HUES64 (cell line): Measurements from ENCODE around the gene IGLL5. TPM values are rescaled to one million over a fixed set of nuclear protein-coding genes. Genes with fewer than 3 reads are reported as not detected.

Experiments
- H3K27ac ChIP-seq: 2 replicates; pipeline ENCODE4 v1.7.0; 2013; ENCODE audit warnings: low read depth, low read length, inconsistent platforms
- H3K27me3 ChIP-seq: 2 replicates; pipeline ENCODE4 v1.6.1; 2013; ENCODE audit warnings: mild to moderate bottlenecking, low read length; ENCODE audit not compliant: insufficient read depth
- H3K36me3 ChIP-seq: 2 replicates; pipeline ENCODE4 v1.6.1; 2013; ENCODE audit warnings: mild to moderate bottlenecking, low read length; ENCODE audit not compliant: insufficient read depth
- H3K4me1 ChIP-seq: 2 replicates; pipeline ENCODE4 v1.6.1; 2013; ENCODE audit warnings: mild to moderate bottlenecking, low read length, moderate library complexity; ENCODE audit not compliant: insufficient read depth
- H3K4me3 ChIP-seq: 2 replicates; pipeline ENCODE4 v1.5.1; 2013; ENCODE audit warnings: mild to moderate bottlenecking, low read length, moderate library complexity
- H3K9ac ChIP-seq: 2 replicates; pipeline ENCODE4 v1.6.1; 2013; ENCODE audit warnings: mild to moderate bottlenecking, low read depth, low read length
- H3K9me3 ChIP-seq: 2 replicates; pipeline ENCODE4 v1.6.1; 2013; ENCODE audit warnings: low read depth, low read length; ENCODE audit not compliant: insufficient read depth
- WGBS: fragments of 150-250, 120-280 bp; methylation state at CpG from one replicate; pipeline ENCODE4 v1.1.7; 2013; ENCODE audit warnings: missing lambda C conversion rate; 5-methylcytosine and 5-hydroxymethylcytosine counted together
- polyA plus RNA-seq, 2 experiments: library from polyadenylated mRNA; stranded (reverse); fragments of 50-300 nt; gene quantifications; one replicate each; pipeline ENCODE4 v1.2.3, GENCODE V29; 2013

IGLL5 gene
- not detected for polyA plus RNA-seq (2013, experiment 1 of 2)
- not detected for polyA plus RNA-seq (2013, experiment 2 of 2)

DNA sequence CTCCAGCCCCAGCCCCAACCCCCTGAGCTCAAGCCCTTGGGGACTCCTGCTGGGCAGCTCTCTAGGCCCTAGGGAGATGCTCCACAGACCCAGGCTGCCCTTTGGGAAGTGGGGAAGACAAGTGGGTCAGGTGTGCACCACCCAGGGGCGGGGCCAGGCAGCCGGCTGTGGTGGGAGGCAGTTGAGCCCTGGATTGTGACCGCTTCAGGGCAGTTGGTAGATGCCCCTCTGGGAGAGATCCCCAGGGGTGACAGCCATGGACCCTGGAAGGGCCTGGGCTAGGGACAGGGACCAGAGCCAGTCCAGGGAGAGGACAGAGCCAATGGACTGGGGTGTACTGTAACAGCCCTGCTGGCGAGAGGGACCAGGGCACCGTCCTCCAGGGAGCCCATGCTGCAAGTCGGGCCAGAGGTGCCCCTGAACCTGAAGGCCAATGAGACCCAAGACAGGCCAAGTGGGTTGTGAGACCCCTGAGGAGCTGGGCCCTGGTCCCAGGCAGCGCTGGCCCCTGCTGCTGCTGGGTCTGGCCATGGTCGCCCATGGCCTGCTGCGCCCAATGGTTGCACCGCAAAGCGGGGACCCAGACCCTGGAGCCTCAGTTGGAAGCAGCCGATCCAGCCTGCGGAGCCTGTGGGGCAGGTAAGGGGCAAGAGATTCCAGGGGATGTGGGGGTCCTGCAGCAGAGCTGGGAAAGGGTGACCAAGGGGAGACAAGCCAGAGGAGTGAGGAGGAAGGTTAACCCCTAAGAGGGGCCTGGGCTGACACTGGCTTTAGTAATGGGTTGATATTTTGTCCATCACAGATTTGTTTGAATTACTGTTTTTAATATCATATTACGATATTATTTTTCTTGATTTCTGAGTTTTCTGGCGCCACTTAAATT, at the start of gene IGLL5:
IGLL5 (plus strand) TSS at position 196 of the 883 bp plus-strand sequence; CDS start at position 434, 238 bp downstream.
- H3K9ac ChIP-seq: no peak within 1 kb of the TSS
- WGBS: 84% methylated on average over 14 of the region's 15 CpGs
- no peak within 1 kb of the TSS for H3K27ac ChIP-seq
- H3K36me3 ChIP-seq: no peaks in the 10 kb centered on the region
- peaks cover 45% of the 10 kb centered on the region for H3K27me3 ChIP-seq
- H3K4me3 ChIP-seq: no peak within 1 kb of the TSS
- H3K9me3 ChIP-seq: no peaks in the 10 kb centered on the region
- no peaks in the 10 kb centered on the region for H3K4me1 ChIP-seq

DNA sequence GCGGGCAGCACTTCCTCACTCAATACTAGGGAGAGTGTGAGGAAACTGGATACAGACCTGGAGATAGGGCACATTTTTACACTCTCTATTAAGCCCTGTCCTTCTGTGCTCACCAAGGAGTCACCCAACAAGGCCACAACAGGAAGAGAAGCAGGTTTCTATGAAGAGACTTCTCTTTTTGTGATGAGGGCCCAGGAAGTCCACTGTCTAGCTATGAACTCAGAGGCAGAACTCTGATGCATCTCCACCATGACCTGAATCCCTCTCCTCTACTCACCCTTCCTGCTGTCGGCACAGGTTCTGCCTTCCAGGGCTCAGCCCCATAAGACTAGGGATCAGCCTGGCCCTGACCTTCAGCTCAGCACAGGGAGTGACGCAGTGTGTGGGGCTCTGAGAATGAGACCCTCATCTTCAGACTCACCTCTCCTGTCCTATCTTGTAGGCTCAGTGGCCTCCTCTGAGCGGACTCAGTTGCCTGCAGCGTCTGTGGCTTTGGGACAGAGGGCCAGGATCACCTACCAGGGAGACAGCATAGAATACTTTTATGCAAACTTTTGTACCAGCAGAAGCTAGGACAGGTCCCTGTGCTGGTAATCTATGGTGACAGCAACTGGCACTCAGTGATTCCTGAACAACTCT, 49.3 kb upstream of the IGLL5 start:
- H3K36me3 ChIP-seq: no peaks in the 10 kb centered on the region
- 91% methylated on average over 4 of the region's 5 CpGs for WGBS
- no peaks in the 10 kb centered on the region for H3K9me3 ChIP-seq
- no peak overlapping the region for H3K27ac ChIP-seq
- H3K9ac ChIP-seq: no peak overlapping the region
- peaks cover 58% of the 10 kb centered on the region for H3K27me3 ChIP-seq
- no peak overlapping the region for H3K4me3 ChIP-seq
- H3K4me1 ChIP-seq: no peaks in the 10 kb centered on the region

DNA sequence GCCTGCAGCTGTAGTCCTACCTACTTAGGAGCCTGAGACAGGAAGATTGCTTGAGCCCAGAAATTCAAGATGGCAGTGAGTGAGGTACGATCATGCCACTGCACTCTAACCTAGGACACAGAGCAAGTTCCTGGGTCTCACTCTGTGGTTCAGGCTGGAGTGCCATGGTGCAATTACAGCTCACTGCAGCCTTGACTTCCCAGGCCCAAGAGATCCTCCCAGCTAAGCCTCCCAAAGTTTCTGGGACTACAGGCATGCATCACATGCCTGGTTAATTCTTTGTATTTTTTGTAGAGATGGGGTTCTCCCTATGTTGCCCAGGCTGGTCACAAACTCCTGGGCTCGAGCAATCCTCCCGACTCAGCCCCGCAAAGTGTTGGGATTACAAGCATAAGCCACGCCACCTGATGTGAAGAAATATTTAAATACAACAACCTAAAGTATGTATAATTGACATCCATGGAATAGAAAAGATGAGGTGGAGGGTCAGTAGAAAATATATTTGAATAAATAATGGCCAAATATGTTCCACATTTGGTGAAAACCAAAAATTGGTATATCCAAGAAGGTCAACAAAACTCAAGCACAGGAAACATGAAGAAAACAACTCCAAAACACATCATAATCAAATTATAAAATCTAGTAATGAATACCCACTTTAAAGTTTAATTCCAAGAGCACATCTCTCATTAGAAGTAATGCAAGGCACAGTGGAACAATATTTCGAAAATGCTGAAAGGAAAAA, 47.9 kb upstream of the IGLL5 start:
- no peaks in the 10 kb centered on the region for H3K36me3 ChIP-seq
- WGBS: 86% methylated on average over 5 of the region's 6 CpGs

DNA sequence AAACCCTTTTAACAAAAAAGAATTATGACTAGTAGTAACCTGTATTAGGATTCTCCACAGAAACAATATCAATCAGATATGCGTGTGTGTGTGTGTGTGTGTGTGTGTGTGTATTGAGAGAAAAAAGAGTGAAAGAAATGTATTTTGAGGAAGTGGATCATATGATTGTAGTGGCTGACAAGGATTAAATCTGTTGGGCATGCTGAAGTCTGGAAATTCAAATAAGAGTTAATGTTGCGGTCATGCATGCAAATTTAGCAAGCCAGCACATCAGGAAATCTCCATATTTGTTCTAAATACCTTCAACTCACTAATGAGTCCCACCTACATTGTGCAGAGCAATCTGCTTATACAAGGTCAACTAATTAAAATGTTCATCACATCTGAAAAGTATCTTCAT, 46.8 kb upstream of the IGLL5 start:
- H3K27ac ChIP-seq: no peak overlapping the region
- H3K27me3 ChIP-seq: peaks cover 56% of the 10 kb centered on the region
- H3K9ac ChIP-seq: no peak overlapping the region
- WGBS: 72% methylated on average over 2 of the region's 2 CpGs
- H3K36me3 ChIP-seq: no peaks in the 10 kb centered on the region
- no peak overlapping the region for H3K4me3 ChIP-seq
- no peaks in the 10 kb centered on the region for H3K9me3 ChIP-seq
- no peaks in the 10 kb centered on the region for H3K4me1 ChIP-seq

More for the DNA sequence above, 47.9 kb upstream of the IGLL5 start:
- Histone ChIP-seq H3K27ac (no peak overlapping the region), H3K4me1 (no peaks in the 10 kb centered on the region), H3K4me3 (no peak overlapping the region), H3K27me3 (peaks cover 55% of the 10 kb centered on the region), H3K9ac (no peak overlapping the region), H3K9me3 (no peaks in the 10 kb centered on the region)

DNA sequence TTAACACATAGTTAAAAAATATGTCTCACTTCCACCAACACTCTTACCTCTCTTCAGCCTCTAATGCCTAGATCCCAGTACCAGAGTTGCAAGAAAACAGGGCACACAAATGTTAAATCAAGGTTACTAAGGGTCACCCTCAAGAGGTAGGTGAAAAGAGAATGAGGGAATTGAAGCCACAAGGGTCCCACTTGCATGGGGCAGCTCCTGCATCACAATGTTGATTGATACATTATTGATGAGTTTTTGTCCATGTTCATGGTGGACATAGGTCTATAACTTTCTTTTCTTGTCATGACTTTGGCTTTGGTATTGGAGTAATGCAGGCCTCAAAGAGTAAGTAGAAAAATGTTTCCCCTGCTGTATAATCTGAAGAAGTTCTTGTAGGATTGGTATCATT, 46.0 kb upstream of the IGLL5 start:
- no peak overlapping the region for H3K9ac ChIP-seq
- peaks cover 55% of the 10 kb centered on the region for H3K27me3 ChIP-seq
- no peaks in the 10 kb centered on the region for H3K36me3 ChIP-seq
- no peaks in the 10 kb centered on the region for H3K4me1 ChIP-seq
- no peaks in the 10 kb centered on the region for H3K9me3 ChIP-seq
- H3K27ac ChIP-seq: no peak overlapping the region
- no peak overlapping the region for H3K4me3 ChIP-seq

DNA sequence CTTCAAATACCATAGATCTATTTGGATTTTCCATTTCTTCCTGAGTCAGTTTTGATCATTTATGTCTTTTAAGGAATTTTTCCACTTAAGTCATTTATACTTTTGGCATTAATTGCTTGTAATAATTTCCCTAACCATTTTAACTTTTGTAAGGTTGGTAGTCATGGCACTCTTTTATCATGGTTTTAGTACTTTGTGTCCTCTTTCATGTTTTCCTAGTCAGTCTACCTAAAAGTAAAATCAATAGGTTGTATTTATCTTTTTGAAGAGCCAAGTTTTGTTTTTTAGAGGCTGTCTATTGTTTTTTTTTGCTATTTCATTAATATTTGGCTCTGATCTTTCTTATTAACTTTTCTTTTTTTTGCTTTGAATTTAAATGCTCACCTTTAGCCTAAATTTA, 45.5 kb upstream of the IGLL5 start:
- no peak overlapping the region for H3K27ac ChIP-seq
- peaks cover 56% of the 10 kb centered on the region for H3K27me3 ChIP-seq
- H3K4me3 ChIP-seq: no peak overlapping the region
- no peaks in the 10 kb centered on the region for H3K36me3 ChIP-seq
- no peak overlapping the region for H3K9ac ChIP-seq
- H3K4me1 ChIP-seq: no peaks in the 10 kb centered on the region
- no peaks in the 10 kb centered on the region for H3K9me3 ChIP-seq

DNA sequence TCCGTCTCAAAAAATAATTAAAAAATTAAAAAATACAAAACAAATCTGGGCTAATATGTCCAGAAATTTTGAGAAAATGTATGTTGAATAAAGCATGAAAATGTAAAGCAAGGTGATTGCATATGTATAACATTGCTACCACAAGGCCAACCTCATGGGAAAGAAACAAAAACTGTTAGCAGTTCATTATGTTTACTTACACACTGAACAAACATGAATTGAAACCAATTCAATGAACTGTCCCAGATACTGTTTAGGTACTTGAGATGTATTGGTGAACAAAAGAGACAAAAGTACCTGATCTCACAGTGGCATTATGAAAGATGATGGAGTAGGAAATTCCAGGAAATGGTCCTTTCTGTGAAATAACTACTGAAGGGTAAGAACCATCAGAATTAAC, 43.8 kb upstream of the IGLL5 start:
- H3K9me3 ChIP-seq: no peaks in the 10 kb centered on the region
- no peak overlapping the region for H3K27ac ChIP-seq
- H3K4me3 ChIP-seq: no peak overlapping the region
- H3K27me3 ChIP-seq: peaks cover 61% of the 10 kb centered on the region
- WGBS: no CpG with 5 or more reads among the region's 1 CpG
- H3K36me3 ChIP-seq: no peaks in the 10 kb centered on the region
- H3K4me1 ChIP-seq: no peaks in the 10 kb centered on the region
- H3K9ac ChIP-seq: no peak overlapping the region

DNA sequence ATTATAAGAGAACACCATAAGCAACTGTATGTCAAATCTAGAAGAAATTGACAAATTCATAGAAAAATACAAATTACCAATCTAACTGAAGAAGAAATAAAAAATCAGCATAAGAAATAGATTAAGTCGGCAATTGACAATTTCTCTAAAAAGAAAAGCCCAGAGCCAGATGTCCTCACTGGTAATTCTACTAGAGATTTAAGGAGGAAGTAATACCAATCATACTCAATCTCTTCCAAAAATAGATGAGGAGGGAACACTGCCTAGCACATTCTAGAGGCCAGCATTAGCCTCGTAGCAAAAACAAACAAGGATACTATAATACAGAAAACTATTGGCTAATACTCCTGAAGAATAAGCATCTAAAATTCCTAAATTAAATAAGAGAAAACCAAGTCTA, 40.4 kb upstream of the IGLL5 start:
- Histone ChIP-seq H3K27ac (no peak overlapping the region), H3K27me3 (peaks cover 58% of the 10 kb centered on the region), H3K36me3 (no peaks in the 10 kb centered on the region), H3K9ac (no peak overlapping the region), H3K4me3 (no peak overlapping the region), H3K4me1 (no peaks in the 10 kb centered on the region), H3K9me3 (no peaks in the 10 kb centered on the region)
- WGBS: 86% methylated on average over 1 of the region's 2 CpGs

DNA sequence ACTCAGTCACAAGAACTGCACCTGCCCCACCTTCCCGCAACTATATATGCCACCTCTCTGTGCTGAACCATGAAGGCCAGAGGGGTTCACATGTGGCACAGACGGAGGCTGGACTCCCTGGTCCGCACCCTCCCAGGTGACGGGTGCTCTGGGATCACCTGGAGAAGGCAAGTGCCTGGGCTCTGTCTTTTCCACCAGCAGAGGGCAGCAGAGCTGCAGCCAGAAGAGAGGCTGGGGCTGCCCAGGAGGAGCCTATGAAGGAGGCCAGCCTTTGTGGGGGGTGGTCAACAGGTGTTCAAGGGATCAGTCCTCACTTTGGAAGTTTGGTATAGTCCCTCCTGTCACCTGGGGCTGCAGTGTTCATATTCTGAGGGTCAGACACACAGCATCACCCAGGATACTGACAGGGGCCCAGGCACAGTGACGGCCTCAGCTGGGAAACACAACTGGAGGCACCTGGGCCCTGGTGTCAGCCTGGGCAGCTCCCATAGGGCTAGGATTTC, 39.2 kb upstream of the IGLL5 start:
- Histone ChIP-seq H3K4me1 (no peaks in the 10 kb centered on the region), H3K9ac (no peak overlapping the region), H3K4me3 (no peak overlapping the region), H3K27ac (no peak overlapping the region), H3K27me3 (peaks cover 67% of the 10 kb centered on the region), H3K36me3 (no peaks in the 10 kb centered on the region), H3K9me3 (no peaks in the 10 kb centered on the region)
- 38% methylated on average over 5 of the region's 5 CpGs for WGBS

DNA sequence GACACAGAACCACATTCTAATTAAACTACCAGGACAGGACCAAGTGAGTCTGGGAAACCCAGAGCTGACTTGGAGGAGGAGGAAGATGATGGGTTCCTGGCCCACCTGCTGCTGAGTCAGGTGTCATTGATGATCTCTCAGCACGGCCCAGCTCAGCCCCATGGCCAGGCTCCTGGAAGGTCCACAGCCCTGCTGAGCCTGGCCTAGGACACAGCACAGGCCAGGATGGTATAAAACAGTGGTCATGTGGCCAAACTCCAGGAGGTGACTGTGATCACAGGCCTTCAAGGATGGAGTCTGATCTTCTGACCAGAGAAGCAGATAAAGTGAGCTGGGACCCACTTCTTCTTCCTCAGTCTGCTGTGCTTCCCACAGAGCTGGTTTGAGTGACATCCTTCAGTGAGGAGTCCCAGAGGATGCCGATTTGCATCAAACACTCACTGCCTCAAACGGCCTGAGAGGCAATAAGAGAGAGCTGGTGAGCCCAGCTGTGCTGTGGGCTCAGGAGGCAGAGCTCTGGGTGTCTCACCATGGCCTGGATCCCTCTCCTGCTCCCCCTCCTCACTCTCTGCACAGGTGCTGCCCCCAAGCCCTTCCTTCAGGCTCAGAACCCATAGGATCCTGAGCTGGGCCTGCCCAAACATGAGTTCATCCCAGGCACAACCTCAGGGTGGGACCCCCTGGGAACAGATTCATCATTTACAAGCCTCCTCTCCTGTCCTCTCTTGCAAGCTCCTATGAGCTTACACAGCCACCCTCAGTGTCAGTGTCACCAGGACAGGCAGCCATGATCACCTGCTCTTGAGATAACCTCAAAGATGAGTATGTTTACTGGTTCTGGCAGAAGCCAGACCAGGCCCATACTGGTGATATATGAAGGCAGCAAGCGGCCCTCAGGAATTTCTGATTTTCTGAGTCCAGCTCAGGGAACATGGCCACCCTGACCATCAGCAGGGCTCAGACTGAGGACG, 37.7 kb upstream of the IGLL5 start:
- no peak overlapping the region for H3K4me3 ChIP-seq
- H3K27ac ChIP-seq: no peak overlapping the region
- H3K9ac ChIP-seq: no peak overlapping the region

More for the DNA sequence above, 37.7 kb upstream of the IGLL5 start:
- H3K27me3 ChIP-seq: peaks cover 69% of the 10 kb centered on the region
- WGBS: 78% methylated on average over 5 of the region's 5 CpGs
- no peaks in the 10 kb centered on the region for H3K36me3 ChIP-seq
- H3K4me1 ChIP-seq: no peaks in the 10 kb centered on the region
- no peaks in the 10 kb centered on the region for H3K9me3 ChIP-seq
